Measurements from ENCODE around the gene PGGHG.

PGGHG gene

DNA sequence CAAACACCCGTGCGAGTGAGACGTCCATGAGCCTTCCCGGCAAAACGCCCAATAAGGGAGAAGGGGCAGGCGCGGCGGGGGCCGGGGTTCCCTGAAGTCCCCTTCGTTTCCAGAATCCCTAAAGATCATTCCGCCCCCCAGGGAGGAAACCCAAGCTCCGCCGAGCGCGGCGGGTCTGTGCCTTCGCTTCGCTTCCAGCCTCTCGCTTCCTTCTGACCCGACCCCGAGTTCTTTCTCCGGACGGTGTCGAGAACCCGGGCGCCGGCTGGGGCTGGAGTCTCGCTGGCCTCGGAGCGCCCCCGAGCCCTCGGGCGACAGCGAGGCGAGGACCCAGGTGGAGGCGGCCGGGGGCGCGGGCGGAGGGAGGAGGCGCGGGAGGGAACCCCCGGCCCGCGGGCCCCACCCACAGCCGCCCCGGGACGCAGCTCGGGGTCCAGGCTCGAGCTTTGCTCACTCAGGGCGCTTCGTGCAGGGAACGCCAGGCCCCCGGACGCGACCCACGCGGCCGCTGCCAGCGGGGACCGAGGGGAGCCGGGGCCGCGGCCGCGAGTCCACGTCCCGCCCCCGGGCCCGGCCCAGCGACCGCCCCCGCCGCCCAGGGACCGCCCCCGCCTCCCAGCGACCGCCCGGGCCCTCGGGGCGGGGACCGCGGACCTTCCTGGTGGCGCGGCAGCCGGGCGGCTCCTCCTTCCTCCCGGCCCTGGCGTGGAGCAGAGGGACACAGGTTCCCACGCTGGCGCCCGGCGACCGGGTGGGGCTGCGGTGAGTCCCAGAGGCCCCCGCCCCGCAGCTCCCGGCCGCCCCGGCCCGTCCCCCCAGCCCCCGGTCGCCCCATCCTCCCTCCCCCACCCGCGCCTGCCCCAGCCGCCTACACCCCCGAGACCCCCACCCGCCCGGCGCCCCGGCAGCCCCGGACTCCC, at the start of gene PGGHG:
Gene PGGHG (plus strand): TSS at position 649 of the 920 bp plus-strand sequence. CDS start 691 bp downstream, outside the sequence.
- peak; percentile 31 for DNase-seq (ENCODE audit: low spot score)

GRCh38 chr11:240315-240714, 48.6 kb upstream of the PGGHG start:
- no peak for DNase-seq (ENCODE audit: low spot score)

GRCh38 chr11:241634-242033, 47.3 kb upstream of the PGGHG start:
- no peak for DNase-seq (ENCODE audit: low spot score)

GRCh38 chr11:244376-244775, 44.5 kb upstream of the PGGHG start:
- DNase-seq (ENCODE audit: low spot score), result no peak

- no peak for DNase-seq (ENCODE audit: low spot score)
Measured at GRCh38 chr11:249062-249461, 39.9 kb upstream of the PGGHG start.

- DNase-seq (ENCODE audit: low spot score), result no peak
Measured at GRCh38 chr11:250274-250673, 38.7 kb upstream of the PGGHG start.

DNA sequence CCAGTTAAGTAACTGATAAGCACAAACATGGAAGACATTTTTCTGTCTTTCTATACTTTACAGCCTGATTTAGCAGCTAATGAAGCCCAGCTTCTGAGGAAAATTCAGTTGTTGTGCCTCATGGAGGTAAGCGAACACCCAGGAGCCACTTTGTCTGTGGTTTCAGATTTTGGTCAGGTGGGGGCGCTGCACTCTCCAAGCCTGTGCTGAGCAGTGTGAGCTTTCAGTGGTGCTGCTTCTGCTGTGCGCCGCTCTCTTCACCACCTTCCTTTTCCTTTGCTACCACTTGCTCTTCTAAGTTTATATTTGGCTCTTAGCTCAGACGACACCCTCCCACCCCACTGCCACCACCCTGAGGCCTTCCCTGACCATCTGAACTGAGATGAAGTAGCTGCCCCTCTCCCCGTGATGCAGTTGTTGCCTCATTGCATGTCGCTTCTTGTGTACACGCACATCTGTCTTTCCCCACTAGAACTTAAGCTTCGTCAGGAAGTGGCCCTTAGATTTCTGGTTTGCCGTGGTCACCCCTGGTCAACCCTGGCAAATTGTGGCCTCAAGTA, 38.1 kb upstream of the PGGHG start:
- no peak for DNase-seq (ENCODE audit: low spot score)

GRCh38 chr11:251550-251949, 37.4 kb upstream of the PGGHG start:
- no peak for DNase-seq (ENCODE audit: low spot score)

DNA sequence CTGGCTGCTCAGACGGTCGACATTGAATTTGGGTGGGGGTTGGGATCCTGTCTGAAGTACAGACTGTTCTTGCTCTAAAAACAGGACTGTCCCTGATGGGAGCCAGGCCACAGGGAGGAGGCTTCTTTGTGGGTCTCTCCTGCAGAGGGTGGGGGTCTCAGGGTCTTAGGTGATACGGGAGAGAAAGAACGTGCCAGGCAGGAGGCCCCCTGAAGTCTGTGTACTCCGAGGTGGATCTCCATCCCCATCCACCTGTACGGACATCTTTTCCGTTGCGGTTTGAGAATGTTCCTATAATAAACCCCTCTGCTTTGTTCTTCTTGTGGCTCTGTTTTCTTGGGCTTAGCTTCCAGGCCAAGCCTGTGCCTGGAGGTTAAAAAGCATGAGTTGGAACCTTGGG, 36.3 kb upstream of the PGGHG start:
- no peak for DNase-seq (ENCODE audit: low spot score)

DNA sequence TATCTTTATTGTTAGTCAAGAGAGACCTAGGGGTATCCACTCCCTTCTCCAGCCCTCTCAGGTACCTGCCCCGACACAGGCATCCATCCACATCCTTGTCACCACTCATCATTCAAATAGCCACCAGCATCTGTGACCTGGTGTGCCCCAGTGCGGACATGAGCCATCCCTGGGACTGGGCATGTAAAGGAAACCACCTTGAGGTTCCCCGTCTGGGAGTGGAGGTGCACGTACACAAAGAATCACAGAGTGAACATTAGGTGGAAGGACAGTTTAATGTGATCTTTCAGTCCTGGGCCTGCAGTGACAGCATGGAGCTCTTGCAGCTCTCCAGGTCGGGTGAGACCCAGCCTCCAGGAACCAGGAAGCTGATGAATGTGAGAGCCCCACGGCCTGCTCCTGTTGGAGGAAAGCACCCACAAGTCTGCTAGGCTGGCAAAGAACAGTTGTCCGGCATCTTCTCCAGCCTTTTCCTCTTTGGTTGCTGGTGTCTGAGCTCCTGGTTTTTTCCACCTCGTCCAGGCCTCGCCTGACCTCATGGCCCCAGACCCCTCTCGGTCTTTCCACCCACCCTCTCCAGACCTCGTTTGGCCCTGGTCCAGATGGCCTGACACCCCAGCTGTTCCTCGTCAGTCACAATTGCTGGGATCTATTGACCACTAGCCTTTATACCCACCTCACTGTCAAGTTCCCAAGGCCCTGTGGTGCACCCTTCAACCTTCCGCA, 35.6 kb upstream of the PGGHG start:
- DNase-seq (ENCODE audit: low spot score), result no peak

DNA sequence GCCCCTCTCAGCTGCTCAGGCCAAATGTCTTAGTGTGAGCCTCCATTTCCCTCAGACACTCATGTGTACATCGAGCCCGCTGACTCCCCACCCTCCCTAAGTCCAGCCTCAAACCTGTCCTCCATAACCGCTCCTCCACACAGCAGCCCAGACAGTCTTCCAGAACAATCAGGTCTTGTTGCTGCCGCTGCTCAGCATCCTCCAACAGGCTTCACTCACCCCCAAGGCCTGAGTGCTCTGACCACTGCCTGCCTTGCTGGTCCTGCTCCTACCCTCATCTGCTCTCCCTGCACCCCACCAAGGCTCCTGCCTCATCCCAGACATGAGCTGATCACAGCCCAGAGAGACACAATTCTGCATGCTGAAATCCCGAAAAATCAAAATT, 35.0 kb upstream of the PGGHG start:
- DNase-seq (ENCODE audit: low spot score), result no peak

- no peak for DNase-seq (ENCODE audit: low spot score)
Measured at GRCh38 chr11:255176-255575, 33.8 kb upstream of the PGGHG start.

GRCh38 chr11:255816-256215, 33.1 kb upstream of the PGGHG start:
- DNase-seq (ENCODE audit: low spot score), result no peak

GRCh38 chr11:256952-257737, 31.8 kb upstream of the PGGHG start:
- no peak for DNase-seq (ENCODE audit: low spot score)

GRCh38 chr11:257766-258493, 31.0 kb upstream of the PGGHG start:
- DNase-seq (ENCODE audit: low spot score), result no peak

- DNase-seq (ENCODE audit: low spot score), result no peak
Measured at GRCh38 chr11:259413-259812, 29.5 kb upstream of the PGGHG start.

GRCh38 chr11:261624-262023, 27.3 kb upstream of the PGGHG start:
- DNase-seq (ENCODE audit: low spot score), result no peak

DNA sequence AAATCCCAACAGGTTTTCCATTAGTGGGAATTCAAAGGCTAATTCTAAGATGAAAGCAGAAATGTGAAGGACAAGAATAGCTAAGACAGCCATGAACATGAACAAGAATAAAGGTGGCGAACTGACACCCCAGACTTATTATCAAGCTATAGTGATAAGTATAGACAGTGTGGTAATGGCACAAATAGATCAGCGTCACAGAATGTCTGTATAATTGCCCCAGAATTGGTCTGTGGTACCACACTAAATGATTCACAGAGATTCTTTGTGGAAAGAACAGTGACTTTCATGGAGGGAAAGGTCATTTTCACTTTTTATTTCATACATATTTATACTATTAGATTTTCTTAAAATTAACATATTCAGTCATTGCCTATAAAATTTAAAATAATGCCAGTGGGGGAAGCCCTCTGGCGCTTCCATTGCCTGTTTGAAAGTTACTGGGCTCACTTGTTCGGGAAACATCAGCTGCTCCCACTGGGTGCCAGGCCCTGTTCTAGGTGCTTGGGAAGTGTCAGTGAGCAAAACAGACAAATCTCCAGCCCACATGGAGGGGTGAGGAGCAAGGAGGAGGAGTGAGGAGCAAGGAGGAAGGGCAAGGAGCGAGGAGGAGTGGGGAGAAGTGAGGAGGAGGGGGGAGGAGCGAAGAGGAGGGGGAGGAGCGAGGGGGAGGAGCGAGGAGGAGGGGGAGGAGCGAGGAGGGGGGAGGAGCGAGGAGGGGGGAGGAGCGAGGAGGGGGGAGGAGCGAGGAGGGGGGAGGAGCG, 22.1 kb upstream of the PGGHG start:
- no peak for DNase-seq (ENCODE audit: low spot score)

- no peak for DNase-seq (ENCODE audit: low spot score)
Measured at GRCh38 chr11:267491-267994, 21.4 kb upstream of the PGGHG start.

DNA sequence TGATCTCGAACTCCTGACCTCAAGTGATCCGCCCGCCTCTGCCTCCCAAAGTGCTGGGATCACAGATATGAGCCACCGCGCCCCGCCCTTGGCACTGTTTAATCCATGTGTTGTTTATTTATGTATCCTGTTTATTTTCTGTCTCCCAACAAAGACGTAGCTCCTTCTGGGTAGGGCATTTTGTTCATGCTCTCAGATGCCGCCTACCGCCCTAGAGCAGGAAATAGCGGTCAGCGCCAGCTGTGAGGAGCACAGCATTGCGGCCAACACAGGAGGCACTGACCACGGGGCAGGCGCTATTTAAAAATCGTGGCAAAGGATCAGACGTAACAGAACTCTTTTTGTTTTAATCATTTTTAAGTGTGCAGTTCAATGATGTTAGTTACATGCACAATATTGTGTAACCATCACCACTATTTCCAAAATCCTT, 20.2 kb upstream of the PGGHG start:
- peak; percentile 85 for DNase-seq (ENCODE audit: low spot score)
